Medulla oblongata (tissue), 1 donor: ENCODE results near the gene RAB11FIP5.
A peak's percentile ranks its signal among the peaks of the same experiment; 100 is the strongest.
"Not testable (repeated sequence)": the region's sequence is repeated elsewhere in the genome, so short reads cannot be mapped to it uniquely, and the experiment has no call there.

Source experiments
- DNase-seq: peaks from one replicate; pipeline ENCODE4 v3.0.0-alpha.2; 2015; ENCODE audit errors: extremely low spot score

Gene RAB11FIP5

DNA sequence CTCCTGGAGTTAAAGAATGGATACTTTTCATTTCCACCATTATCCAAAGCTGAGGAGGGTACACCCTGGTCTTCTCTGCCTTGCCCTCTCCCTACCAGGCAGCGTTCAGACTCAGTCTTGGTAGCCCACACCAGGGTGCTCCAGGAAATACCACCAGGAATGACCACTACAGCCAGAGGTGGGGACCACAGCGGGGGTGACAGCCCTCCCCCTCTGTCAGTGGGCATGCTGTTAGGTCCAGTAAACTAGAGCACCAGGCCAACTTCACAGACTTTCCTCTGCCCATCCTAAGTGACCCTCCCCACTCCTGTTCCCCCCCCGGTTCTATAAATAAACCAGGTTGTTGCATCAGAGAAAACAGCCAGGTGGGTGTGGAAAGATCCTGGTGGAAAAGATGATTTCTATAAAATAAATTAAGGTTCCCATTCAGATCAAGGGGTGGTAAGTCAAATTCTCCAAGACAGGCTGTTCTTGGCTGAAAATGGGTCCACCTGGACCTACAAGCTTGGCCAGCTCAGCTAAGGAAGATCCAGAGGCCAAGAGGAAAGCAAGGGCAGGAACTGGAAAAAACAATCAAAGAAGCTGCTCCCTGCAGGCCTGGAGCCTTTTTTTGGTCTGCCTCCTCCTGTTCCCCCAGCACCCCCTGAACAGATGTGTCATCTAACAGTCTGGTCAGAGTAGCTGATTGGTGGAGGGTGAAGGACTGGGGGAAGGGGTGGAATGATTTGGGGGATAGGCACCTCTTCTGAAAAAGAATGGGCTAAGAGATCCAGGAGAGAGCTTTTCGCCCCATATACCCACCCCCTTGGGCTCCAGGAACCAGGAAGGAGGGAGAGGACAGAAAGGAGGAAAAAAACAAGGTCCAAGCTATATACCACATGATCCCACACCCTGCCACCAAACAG lies 2.3 kb downstream of the RAB11FIP5 start:
- DNase-seq = no peak

DNA sequence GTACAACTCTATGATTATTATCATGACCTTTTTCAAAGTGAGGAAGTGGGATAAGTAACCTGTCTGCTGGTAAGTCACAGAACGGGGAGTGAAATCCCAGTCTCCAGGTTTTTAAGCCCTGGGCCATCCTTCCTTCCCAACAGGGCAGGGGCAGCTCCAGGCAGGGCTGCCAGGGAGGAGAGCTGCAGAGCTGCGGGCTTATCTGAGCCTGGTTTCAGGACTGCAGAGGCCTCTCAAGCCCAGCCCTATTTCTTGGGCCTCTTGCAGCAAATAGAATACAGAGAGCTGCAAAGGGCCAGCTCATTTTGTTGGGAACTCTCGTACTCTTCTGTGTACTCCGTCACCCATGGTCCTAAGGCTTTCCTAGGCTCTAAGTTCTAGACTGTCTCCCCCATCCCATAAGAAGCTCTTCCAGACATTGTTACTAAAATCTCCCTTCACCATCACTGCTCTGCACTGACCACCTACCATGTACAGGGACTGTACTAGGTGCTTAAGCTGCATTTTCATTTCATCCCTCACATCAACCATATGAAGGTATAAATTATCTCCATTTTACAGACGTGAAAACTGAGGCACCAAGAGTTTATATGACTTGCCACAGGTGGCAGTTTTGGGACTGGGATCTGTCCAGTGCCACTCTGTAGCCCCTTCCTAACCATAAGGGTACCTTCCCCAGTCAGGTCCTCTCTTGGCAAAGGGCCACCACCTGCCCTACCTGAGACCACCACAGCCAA lies 3.1 kb downstream of the RAB11FIP5 start:
- no peak for DNase-seq

GRCh38 chr2:73107211-73107926 lies 5.4 kb downstream of the RAB11FIP5 start:
- DNase-seq = no peak

DNA sequence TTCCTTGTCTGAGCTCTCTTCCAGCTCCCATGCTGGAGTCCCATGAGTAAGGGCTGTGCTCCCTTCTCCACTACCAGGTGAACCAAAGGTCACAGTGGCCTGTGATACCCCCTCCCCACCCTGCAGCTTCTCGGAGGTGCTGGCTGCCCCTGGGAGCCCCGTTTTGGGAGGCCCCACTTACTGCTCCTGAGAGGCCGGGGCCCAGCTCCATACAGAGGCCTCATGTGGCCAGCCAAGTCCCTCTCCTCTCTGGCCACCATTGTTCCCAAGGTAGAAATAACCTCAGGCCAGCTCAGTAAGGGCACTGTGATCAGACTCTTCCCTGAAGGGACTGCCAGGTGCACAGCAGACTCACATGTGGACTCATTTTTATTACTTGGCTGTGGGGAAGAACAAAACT lies 6.0 kb downstream of the RAB11FIP5 start:
- DNase-seq = no peak

- no peak for DNase-seq
Measured at GRCh38 chr2:73105511-73105971, 7.2 kb downstream of the RAB11FIP5 start.

GRCh38 chr2:73104933-73105332 lies 7.8 kb downstream of the RAB11FIP5 start:
- no peak for DNase-seq

- DNase-seq = no peak
Measured at GRCh38 chr2:73103018-73103542, 9.7 kb downstream of the RAB11FIP5 start.

GRCh38 chr2:73101626-73102256 lies 11.0 kb downstream of the RAB11FIP5 start:
- DNase-seq = no peak

- no peak for DNase-seq
Measured at GRCh38 chr2:73100956-73101355, 11.8 kb downstream of the RAB11FIP5 start.

GRCh38 chr2:73099486-73099885 lies 13.3 kb downstream of the RAB11FIP5 start:
- no peak for DNase-seq

- no peak for DNase-seq
Measured at GRCh38 chr2:73095910-73096309, 16.8 kb downstream of the RAB11FIP5 start.

DNA sequence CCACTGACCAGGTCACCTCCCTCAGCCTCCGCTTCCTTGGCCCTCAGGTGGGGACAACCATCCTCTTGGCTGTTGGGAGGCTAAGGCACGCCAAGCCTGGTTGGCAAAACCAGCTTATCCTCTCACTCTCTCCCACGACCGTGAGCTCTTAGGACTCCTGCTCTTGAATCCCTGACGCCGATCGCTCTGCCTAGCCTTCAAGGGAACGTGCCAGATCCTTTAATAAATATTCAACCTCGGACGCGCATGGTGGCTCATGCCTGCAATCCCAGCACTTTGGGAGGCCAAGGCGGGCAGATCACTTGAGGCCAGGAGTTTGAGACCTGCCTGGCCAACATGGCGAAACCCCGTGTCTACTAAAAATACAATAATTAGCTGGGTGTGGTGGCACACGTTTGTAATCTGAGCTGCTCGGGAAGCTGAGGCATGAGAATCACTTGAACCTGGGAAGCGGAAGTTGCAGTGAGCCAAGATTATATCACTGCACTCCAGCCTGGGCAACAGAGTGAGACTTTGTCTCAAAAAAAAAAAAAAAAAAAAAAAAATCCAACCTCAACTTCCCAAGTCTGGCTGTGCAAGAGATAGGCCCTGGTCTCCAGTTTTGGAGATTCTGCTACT lies 19.0 kb downstream of the RAB11FIP5 start:
- DNase-seq = not testable (repeated sequence)

GRCh38 chr2:73092146-73092783 lies 20.5 kb downstream of the RAB11FIP5 start:
- no peak for DNase-seq

DNA sequence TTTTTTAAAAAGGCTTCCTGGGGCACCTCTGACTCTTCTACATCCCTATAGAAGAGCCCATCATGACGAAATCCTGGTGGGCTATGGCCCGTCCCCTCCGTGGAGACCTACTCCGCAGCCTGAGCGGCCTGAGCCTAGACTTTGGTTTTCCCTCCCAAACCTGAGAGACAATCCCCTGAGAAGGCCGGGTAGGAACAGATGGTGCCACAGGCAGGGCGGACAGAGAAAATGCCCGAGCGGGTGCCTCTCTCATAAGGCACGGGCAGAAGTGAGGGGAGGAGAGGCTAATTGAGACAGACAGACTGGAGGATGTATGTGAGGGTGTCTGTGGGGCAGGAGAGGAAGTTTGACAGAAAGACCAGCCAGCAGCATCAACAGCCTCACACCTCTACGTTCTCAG lies 21.1 kb downstream of the RAB11FIP5 start:
- no peak for DNase-seq

DNA sequence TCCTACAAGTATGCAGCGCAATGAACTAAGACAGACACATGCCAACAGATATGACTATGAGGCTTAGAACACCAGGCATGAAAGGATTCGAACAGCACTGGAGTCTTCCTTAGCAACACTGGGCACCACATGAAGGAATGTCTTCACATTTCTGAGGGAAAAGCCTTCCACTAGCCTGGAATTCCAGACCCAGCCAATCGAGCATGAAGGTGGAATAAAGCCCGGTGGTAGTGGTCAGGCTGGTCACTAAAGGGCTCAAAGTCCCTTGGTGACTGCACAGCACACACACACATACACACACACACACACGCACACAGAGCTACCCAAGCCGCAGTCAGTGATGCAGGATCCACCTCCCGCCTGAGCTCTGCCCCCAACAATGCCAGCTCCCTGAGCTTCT lies 21.6 kb downstream of the RAB11FIP5 start:
- no peak for DNase-seq

DNA sequence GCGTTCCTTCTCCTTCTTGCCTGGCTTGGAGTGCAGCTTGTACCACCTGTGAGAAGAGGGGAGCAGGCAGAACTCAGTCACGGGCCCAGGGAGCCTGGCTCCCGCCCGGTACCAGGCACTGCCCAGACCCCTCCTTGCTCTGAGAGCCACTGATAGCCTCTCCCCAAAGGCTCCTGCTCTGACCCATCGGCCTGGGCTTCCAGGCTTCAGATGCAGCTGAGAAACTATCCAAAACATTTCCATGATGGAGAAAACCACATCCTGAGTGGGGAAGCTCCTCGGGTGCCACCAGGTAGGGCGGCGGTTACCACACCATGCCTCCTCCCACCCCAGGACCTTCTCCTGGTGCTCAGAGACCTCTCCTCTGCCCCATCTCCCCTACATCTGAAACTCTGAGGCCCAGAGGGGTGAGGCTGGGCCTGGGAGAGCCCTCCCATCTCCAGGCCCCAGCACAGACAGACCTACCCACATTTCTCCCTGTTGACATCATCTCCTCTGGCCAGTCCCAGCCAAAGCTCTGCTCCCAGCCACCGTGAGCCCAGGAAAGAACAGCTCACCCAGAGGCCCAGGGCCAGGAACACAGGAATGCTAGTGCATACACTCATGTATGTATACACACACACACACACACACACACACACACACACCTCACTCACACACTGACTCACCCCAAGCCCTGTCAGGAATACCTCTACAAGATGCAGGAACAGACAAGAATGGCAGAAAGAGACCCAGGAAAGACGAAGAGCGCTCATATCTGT lies 23.3 kb downstream of the RAB11FIP5 start:
- DNase-seq = no peak

DNA sequence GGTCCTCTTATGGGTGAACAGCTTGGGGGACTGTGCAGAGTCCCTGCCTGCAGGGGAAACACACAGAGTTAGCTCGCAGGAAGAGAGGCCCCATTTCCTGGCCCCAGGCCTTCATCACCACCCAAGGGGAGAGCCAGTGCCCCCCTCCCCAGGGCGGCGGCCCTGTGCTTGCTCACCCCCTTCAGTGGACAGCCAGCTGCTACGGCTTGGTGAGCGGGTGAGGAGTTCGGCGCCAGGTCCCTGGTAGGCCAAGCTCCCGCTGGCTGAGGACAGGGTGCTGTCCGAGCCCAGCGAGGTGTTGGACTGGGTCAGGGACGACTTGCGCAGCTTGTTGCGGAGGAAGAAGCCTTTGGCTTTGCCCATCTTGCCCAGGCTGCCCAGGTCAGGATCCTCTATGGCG lies 24.0 kb downstream of the RAB11FIP5 start:
- DNase-seq = no peak

DNA sequence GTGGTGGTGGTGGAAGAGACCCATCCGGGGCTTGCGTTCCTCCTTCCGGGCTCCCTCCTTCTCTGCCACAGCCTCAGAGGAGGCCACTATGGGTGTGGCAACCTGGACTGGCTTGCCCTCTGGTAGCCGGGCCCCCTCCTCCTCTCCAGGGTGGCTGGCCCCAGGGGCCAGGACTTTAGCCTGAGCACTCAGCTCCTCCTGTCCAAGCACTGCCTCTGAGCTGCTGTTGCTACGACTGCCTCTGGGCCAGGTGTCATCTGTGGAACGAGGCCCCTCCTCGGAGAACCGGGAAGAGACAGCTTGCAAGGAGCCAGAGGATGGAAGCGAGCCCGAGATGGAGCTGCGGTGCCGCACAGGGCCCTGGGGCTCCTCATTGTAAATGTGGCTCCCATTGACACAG lies 24.5 kb downstream of the RAB11FIP5 start:
- no peak for DNase-seq

- DNase-seq = no peak
Measured at GRCh38 chr2:73087311-73087710, 25.4 kb downstream of the RAB11FIP5 start.

GRCh38 chr2:73085691-73086090 lies 27.1 kb downstream of the RAB11FIP5 start:
- peak; percentile 88 for DNase-seq
